ENCODE data around the gene ARID1A. TPM values are rescaled to one million over a fixed set of nuclear protein-coding genes. Genes with fewer than 3 reads are reported as not detected.

Gene ARID1A
- total and polyA plus RNA-seq, 9 of the 15 experiments (the other 6 are each of a cell fraction or from before 2014, with no cell fraction given) = 8.3 to 88.3 (median 22.5) TPM

DNA sequence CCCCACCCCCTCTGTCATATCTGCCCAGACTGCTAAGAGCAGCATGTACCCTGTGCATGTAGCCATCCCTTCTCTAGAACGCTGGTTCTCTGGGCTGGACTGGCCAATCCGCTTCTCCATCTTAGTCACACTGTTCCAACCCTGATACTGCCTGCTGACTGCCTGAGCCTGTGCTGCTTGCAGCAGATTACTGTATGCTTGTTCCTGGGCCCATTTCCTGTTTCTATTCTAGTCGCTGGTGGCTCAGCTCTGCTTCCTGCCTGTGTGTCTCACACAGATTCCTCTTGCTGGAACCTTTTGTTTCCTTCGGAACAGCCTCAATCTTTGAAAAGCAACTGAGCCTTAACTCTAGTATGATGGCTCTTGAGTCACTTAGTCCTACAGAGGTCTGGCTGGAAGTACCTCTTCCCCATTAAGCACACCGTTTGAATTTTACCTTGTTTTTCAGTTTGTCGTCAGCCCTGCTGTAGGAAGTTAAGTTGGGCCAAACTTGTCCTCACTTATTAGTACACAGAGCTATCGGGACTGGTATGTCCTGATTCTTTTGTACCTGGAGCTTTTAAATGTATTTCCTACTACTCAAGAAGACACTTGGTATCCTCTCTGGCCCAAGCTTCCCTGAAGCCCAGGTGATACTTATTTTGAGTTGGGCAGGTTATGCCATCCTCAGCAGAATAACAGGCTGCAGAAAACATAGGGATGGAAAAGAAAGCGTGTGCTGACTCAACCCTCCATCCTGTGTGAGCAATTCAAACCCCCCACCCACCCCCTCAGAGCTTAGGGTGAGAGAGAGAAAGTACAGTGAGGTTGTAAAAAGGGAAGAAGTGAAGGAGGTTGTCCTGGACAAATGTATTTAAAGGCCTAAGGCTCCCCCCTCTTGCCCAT lies 48.5 kb downstream of the ARID1A start (continued):
- TF ChIP-seq, protein P1, sequence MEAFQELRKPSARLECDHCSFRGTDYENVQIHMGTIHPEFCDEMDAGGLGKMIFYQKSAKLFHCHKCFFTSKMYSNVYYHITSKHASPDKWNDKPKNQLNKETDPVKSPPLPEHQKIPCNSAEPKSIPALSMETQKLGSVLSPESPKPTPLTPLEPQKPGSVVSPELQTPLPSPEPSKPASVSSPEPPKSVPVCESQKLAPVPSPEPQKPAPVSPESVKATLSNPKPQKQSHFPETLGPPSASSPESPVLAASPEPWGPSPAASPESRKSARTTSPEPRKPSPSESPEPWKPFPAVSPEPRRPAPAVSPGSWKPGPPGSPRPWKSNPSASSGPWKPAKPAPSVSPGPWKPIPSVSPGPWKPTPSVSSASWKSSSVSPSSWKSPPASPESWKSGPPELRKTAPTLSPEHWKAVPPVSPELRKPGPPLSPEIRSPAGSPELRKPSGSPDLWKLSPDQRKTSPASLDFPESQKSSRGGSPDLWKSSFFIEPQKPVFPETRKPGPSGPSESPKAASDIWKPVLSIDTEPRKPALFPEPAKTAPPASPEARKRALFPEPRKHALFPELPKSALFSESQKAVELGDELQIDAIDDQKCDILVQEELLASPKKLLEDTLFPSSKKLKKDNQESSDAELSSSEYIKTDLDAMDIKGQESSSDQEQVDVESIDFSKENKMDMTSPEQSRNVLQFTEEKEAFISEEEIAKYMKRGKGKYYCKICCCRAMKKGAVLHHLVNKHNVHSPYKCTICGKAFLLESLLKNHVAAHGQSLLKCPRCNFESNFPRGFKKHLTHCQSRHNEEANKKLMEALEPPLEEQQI (IDR thresholded peaks at IDR 0.05) = peak; percentile 48; the same call in 1 of the 2 replicates
- no peak for TF ChIP-seq ZNF707 (CRISPR knock-in tag; conservative IDR thresholded peaks at IDR 0.05)
- TF ChIP-seq, protein P2, sequence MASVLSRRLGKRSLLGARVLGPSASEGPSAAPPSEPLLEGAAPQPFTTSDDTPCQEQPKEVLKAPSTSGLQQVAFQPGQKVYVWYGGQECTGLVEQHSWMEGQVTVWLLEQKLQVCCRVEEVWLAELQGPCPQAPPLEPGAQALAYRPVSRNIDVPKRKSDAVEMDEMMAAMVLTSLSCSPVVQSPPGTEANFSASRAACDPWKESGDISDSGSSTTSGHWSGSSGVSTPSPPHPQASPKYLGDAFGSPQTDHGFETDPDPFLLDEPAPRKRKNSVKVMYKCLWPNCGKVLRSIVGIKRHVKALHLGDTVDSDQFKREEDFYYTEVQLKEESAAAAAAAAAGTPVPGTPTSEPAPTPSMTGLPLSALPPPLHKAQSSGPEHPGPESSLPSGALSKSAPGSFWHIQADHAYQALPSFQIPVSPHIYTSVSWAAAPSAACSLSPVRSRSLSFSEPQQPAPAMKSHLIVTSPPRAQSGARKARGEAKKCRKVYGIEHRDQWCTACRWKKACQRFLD (CRISPR knock-in tag; IDR thresholded peaks at IDR 0.05) = 0 out of 2 replicates have a peak, but pooled peaks have one; percentile 47
- TF ChIP-seq NFE2L1 (tag; IDR thresholded peaks at IDR 0.05; ENCODE audit: borderline replicate concordance, low read depth) = no peak
- no peak for TF ChIP-seq THRAP3 (IDR thresholded peaks at IDR 0.05; ENCODE audit: borderline replicate concordance)
- 0 out of 2 replicates have a peak, but pooled peaks have one; percentile 34 for TF ChIP-seq NR2C2 (CRISPR knock-in tag; IDR thresholded peaks at IDR 0.05)
- peak; percentile 58; the same call in 1 of the 2 replicates for TF ChIP-seq NR2C2 (tag; IDR thresholded peaks at IDR 0.05)
- no peak for TF ChIP-seq SNRNP70 (optimal IDR thresholded peaks at IDR 0.05; ENCODE audit: low read depth, low read length)
- TF ChIP-seq NFYB (IDR thresholded peaks at IDR 0.05; ENCODE audit: extremely low read depth, insufficient read length) = no peak
- TF ChIP-seq ARNT (IDR thresholded peaks at IDR 0.05) = peak; percentile 78 to 97; a peak in 3 of 4 replicates
- TF ChIP-seq, protein P3, sequence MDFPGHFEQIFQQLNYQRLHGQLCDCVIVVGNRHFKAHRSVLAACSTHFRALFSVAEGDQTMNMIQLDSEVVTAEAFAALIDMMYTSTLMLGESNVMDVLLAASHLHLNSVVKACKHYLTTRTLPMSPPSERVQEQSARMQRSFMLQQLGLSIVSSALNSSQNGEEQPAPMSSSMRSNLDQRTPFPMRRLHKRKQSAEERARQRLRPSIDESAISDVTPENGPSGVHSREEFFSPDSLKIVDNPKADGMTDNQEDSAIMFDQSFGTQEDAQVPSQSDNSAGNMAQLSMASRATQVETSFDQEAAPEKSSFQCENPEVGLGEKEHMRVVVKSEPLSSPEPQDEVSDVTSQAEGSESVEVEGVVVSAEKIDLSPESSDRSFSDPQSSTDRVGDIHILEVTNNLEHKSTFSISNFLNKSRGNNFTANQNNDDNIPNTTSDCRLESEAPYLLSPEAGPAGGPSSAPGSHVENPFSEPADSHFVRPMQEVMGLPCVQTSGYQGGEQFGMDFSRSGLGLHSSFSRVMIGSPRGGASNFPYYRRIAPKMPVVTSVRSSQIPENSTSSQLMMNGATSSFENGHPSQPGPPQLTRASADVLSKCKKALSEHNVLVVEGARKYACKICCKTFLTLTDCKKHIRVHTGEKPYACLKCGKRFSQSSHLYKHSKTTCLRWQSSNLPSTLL (IDR thresholded peaks at IDR 0.05) = no peak
- 0 out of 2 replicates have a peak, but pooled peaks have one; percentile 57 for TF ChIP-seq ERF (CRISPR knock-in tag; IDR thresholded peaks at IDR 0.05)
- TF ChIP-seq CEBPB (tag; IDR thresholded peaks at IDR 0.05) = no peak
- TF ChIP-seq HDAC8 (tag; IDR thresholded peaks at IDR 0.05) = no peak
- TF ChIP-seq CC2D1A (IDR thresholded peaks at IDR 0.05) = no peak
- no peak for TF ChIP-seq ZNF324 (CRISPR knock-in tag; IDR thresholded peaks at IDR 0.05)
- peak; percentile 68; the same call in 1 of the 2 replicates for TF ChIP-seq SP1 (CRISPR knock-in tag; IDR thresholded peaks at IDR 0.05)
- peak; percentile 62; the same call in 1 of the 2 replicates for TF ChIP-seq L3MBTL2 (IDR thresholded peaks at IDR 0.05)
- TF ChIP-seq MECOM (CRISPR knock-in tag; IDR thresholded peaks at IDR 0.05) = no peak
- TF ChIP-seq POLR3A (IDR thresholded peaks at IDR 0.05; ENCODE audit: borderline replicate concordance, extremely low read depth, insufficient read depth, insufficient read length) = no peak
- no peak for TF ChIP-seq FOXJ2 (tag; IDR thresholded peaks at IDR 0.05)
- no peak for TF ChIP-seq BRD4 (IDR thresholded peaks at IDR 0.05)
- TF ChIP-seq NFIC (IDR thresholded peaks at IDR 0.05) = peak; percentile 65

Data from K562 (cell line).